HG02943 (cell line): ENCODE data around the gene LGALS3BP.

Source experiments
- ATAC-seq: cut with Tn5 transposase; IDR thresholded peaks from one replicate; pipeline ENCODE4 v1.9.1; 2021; ENCODE audit warnings: mild to moderate bottlenecking, low read depth, moderate library complexity; ENCODE audit not compliant: unreplicated experiment

LGALS3BP gene

DNA sequence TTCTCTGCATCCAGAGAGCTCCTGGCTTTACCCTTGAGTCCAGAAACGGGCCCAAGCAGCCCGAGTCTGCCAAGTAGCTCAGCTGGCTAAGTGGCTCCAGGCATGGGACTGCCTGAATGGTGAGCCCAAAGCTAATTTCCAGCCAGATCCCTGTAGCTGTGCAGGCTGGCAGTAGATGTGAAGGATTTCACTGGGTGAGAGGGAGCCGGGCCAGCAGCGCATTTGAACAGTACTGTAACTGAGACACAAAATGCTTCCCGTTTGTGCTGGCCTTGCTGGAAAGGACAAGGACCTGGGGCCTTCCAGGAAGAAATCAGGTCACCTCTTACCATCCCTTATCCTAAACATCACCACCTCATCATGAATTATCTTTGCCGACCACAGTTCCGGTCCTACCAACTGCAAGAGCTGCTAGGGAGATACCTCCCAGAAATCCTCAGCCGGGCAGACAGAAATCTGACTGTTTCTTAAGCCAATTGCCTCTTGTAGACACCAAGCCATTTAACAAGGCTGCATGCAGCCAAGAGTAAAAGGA, 58.2 kb downstream of the LGALS3BP start:
- no peak for ATAC-seq
